OCI-LY7 (cell line): ENCODE results near the gene IL36B.

ENCODE experiments used
- CTCF ChIP-seq: fragments of 200-600 bp; sonication (generic); conservative IDR thresholded peaks from 2 replicates; pipeline ENCODE4 v1.5.1; 2014; ENCODE audit warnings: mild to moderate bottlenecking, antibody characterized with exemption, low read length, moderate library complexity, mixed read lengths
- EZH2phosphoT487 ChIP-seq: fragments of 200-600 bp; sonication (generic); IDR thresholded peaks from 2 replicates; pipeline ENCODE4 v1.6.1; 2018; ENCODE audit warnings: low read depth, borderline replicate concordance, mild to moderate bottlenecking, mixed run types, antibody characterized with exemption, low read length, moderate library complexity, mixed read lengths

GRCh38 chr2:113005030-113005509, 47.6 kb downstream of the IL36B start, which contains the start of gene IL36A:
- TF ChIP-seq CTCF (no peak), EZH2phosphoT487 (no peak)
